GM19035 (cell line): ENCODE data around the gene GABRG2.
"Not testable (repeated sequence)": the region's sequence is repeated elsewhere in the genome, so short reads cannot be mapped to it uniquely, and the experiment has no call there.

ENCODE experiments used
- ATAC-seq: cut with Tn5 transposase; IDR thresholded peaks from one replicate; pipeline ENCODE4 v1.9.1; 2021; ENCODE audit not compliant: unreplicated experiment

The GABRG2 gene

GRCh38 chr5:162067655-162068411 is at the start of gene GABRG2:
GABRG2 (plus strand) TSS chr5:162067773; CDS start chr5:162068000, 227 bp downstream.
- ATAC-seq, result no peak

- no peak for ATAC-seq
Measured at GRCh38 chr5:162025312-162025711, 42.3 kb upstream of the GABRG2 start.

- ATAC-seq, result no peak
Measured at GRCh38 chr5:162026803-162027202, 40.8 kb upstream of the GABRG2 start.

GRCh38 chr5:162037431-162037830 is 30.1 kb upstream of the GABRG2 start:
- ATAC-seq, result no peak

GRCh38 chr5:162047279-162047678 is 20.3 kb upstream of the GABRG2 start:
- ATAC-seq, result no peak

- no peak for ATAC-seq
Measured at GRCh38 chr5:162052676-162053075, 14.9 kb upstream of the GABRG2 start.

GRCh38 chr5:162055095-162055494 is 12.5 kb upstream of the GABRG2 start:
- ATAC-seq, result not testable (repeated sequence)

GRCh38 chr5:162067162-162067561 is 411 bp upstream of the GABRG2 start:
- ATAC-seq, result no peak

GRCh38 chr5:162068412-162068811 is 839 bp downstream of the GABRG2 start:
- no peak for ATAC-seq

GRCh38 chr5:162068936-162069335 is 1.4 kb downstream of the GABRG2 start:
- no peak for ATAC-seq

- no peak for ATAC-seq
Measured at GRCh38 chr5:162078805-162079204, 11.2 kb downstream of the GABRG2 start.

GRCh38 chr5:162091336-162091735 is 23.8 kb downstream of the GABRG2 start:
- ATAC-seq, result no peak

- no peak for ATAC-seq
Measured at GRCh38 chr5:162096448-162096847, 28.9 kb downstream of the GABRG2 start.

- ATAC-seq, result no peak
Measured at GRCh38 chr5:162107591-162107990, 40.0 kb downstream of the GABRG2 start.

- no peak for ATAC-seq
Measured at GRCh38 chr5:162119801-162120200, 52.2 kb downstream of the GABRG2 start.

- no peak for ATAC-seq
Measured at GRCh38 chr5:162128117-162128516, 60.5 kb downstream of the GABRG2 start.

GRCh38 chr5:162132348-162132747 is 64.8 kb downstream of the GABRG2 start:
- no peak for ATAC-seq

GRCh38 chr5:162139190-162139589 is 71.6 kb downstream of the GABRG2 start:
- no peak for ATAC-seq

GRCh38 chr5:162154242-162154641 is 86.7 kb downstream of the GABRG2 start:
- ATAC-seq, result no peak

GRCh38 chr5:162160401-162160800 is 92.8 kb downstream of the GABRG2 start:
- no peak for ATAC-seq

GRCh38 chr5:162163663-162164062 is 96.1 kb downstream of the GABRG2 start:
- no peak for ATAC-seq

GRCh38 chr5:162174358-162174974 is 106.9 kb downstream of the GABRG2 start:
- no peak for ATAC-seq

GRCh38 chr5:162187371-162187770 is 119.8 kb downstream of the GABRG2 start:
- no peak for ATAC-seq
